ENCODE measurements around the gene SLIT3. TPM values are rescaled to one million over a fixed set of nuclear protein-coding genes. Genes with fewer than 3 reads are reported as not detected.

SLIT3 gene
- total RNA-seq, 4 donors from 2014 or later, result 41.1 to 86.6 (median 62.7) TPM

DNA sequence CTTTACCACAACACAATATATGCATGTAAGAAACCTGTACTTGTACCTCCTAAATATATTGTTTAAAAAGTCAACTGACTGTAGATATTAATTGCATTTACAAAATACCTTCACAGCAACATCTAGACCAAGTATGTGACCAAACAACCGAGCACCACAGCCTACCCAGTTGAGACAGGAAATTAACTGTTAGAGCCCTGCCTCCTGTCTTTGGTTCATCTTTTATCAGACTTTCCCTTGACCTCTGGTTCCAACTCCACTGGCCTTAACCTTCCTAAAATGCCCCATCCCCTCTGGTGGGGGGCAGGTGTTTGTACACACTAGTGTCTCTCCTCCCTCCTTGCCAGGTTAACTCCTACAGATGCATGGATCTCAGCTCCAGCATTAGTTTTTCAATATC is 566.8 kb downstream of the SLIT3 start:
- Histone ChIP-seq H3K9me3 (peaks cover 0 to 5% (median 0%) of the 10 kb centered on the region in 4 donors), H3K4me3 (no peak overlapping the region), H3K27ac (replicated peaks in 1 of 4) (no peak overlapping the region), H3K27me3 (no peaks in the 10 kb centered on the region), H3K4me1 (peaks cover 0 to 14% (median 7%) of the 10 kb centered on the region in 4 donors), H3K36me3 (no peaks in the 10 kb centered on the region)
- intact Hi-C loops (cut with DNase I), result no loop called here
- 86% methylated on average over 1 of the region's 1 CpG for WGBS
- TF ChIP-seq POLR2AphosphoS5 (IDR thresholded peaks at IDR 0.05) (no peak), EP300 (IDR thresholded peaks at IDR 0.05) (no peak), POLR2A (IDR thresholded peaks at IDR 0.05; ENCODE audit: low read depth) (no peak)
- TF ChIP-seq, protein P1, sequence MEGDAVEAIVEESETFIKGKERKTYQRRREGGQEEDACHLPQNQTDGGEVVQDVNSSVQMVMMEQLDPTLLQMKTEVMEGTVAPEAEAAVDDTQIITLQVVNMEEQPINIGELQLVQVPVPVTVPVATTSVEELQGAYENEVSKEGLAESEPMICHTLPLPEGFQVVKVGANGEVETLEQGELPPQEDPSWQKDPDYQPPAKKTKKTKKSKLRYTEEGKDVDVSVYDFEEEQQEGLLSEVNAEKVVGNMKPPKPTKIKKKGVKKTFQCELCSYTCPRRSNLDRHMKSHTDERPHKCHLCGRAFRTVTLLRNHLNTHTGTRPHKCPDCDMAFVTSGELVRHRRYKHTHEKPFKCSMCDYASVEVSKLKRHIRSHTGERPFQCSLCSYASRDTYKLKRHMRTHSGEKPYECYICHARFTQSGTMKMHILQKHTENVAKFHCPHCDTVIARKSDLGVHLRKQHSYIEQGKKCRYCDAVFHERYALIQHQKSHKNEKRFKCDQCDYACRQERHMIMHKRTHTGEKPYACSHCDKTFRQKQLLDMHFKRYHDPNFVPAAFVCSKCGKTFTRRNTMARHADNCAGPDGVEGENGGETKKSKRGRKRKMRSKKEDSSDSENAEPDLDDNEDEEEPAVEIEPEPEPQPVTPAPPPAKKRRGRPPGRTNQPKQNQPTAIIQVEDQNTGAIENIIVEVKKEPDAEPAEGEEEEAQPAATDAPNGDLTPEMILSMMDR (IDR thresholded peaks at IDR 0.05), result no peak
- no peak for DNase-seq (ENCODE audit: extremely low spot score)

DNA sequence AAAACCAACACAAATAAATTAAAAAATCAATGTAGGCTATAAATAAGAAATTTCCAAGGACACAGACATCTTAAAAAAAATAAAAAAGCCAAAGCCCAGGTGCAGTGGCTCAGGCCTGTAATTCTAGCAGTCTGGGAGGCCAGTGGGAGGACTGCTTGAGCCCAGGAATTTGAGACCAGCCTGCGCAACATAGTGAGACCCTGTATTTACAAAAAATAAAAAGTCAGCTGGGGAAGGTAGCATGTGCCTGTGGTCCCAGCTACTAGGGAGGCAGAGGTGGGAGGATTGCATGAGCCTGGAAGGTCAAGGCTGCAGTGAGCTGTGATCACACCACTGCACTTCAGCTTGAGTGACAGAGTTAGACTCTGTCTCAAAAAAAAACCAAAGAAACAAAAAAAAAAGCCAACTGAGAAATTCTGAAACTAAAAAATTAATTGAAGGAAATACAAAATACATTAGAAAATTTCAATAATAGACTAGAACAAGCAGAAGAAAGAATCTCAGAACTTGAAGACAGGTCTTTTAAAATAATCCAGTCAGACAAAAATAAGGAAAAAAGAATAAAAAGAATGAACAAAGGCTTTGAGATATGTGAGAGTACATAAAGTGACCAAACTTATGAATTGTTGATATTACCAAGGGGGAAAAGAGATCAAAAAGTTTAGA is 572.3 kb downstream of the SLIT3 start:
- no peak overlapping the region for H3K4me3 ChIP-seq
- WGBS, result 87% methylated on average over 1 of the region's 1 CpG
- H3K4me1 ChIP-seq, result no peaks in the 10 kb centered on the region
- DNase-seq (ENCODE audit: extremely low spot score), result no peak
- peaks cover 0 to 10% (median 5%) of the 10 kb centered on the region in 4 donors for H3K9me3 ChIP-seq
- intact Hi-C loops (cut with DNase I), result no loop called here
- H3K27ac ChIP-seq (replicated peaks in 1 of 4), result no peak overlapping the region
- H3K36me3 ChIP-seq, result peaks cover 0 to 6% (median 2%) of the 10 kb centered on the region in 4 donors
- no peak for TF ChIP-seq EP300 (IDR thresholded peaks at IDR 0.05)
- H3K27me3 ChIP-seq, result no peaks in the 10 kb centered on the region

DNA sequence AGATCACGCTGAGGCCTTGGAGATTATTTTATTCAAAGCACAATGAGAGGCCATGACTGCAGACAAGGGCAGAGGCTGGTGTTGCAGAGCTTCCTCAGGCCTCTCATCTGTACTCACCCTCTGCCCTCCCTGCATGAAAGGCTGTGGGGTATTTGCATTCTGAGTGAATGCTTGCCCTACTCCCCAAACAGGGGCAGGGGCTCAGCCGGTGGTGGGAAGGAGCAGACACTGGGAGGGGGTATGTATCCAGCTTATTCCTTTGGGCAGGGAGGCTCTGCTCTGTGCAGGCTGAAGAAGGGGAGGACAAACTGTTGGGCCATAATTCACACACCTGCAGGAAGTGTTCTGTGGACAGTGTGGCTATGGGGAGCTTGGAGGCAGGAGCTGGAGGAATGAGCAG is 573.4 kb downstream of the SLIT3 start:
- no peak for DNase-seq (ENCODE audit: extremely low spot score)
- TF ChIP-seq EP300 (IDR thresholded peaks at IDR 0.05) (no peak), POLR2AphosphoS5 (IDR thresholded peaks at IDR 0.05) (no peak), POLR2A (IDR thresholded peaks at IDR 0.05; ENCODE audit: low read depth) (no peak)
- TF ChIP-seq, protein P1 (IDR thresholded peaks at IDR 0.05), result no peak
- Histone ChIP-seq H3K36me3 (peaks cover 0 to 10% (median 5%) of the 10 kb centered on the region in 4 donors), H3K4me3 (no peak overlapping the region), H3K27ac (replicated peaks in 1 of 4) (no peak overlapping the region), H3K9me3 (peaks cover 0 to 10% (median 5%) of the 10 kb centered on the region in 4 donors), H3K4me1 (no peaks in the 10 kb centered on the region), H3K27me3 (no peaks in the 10 kb centered on the region)
- intact Hi-C loops (cut with DNase I), result no loop called here
- 86% methylated on average over 2 of the region's 2 CpGs for WGBS

DNA sequence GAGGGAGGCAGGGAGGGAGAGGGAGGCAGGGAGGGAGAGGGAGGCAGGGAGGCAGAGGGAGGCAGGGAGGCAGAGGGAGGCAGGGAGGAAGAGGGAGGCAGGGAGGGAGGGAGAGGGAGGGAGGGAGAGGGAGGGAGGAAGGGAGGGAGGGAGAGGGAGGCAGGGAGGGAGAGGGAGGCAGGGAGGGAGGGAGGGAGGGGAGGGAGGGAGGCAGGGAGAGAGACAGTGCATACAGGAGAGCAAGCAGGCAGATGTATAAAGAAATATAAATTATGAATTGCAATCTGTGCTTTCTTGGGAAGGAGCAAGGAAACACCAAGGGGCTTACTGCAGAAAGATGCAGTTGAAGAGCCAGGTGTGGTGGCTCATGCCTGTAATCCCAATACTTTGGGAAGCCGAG is 574.6 kb downstream of the SLIT3 start:
- WGBS, result 94% methylated on average over 1 of the region's 1 CpG
- intact Hi-C loops (cut with DNase I), result no loop called here
- Histone ChIP-seq H3K4me1 (no peaks in the 10 kb centered on the region), H3K4me3 (no peak overlapping the region), H3K27ac (replicated peaks in 1 of 4) (no peak overlapping the region), H3K36me3 (peaks cover 0 to 23% (median 14%) of the 10 kb centered on the region in 4 donors), H3K27me3 (no peaks in the 10 kb centered on the region), H3K9me3 (peaks cover 0 to 10% (median 5%) of the 10 kb centered on the region in 4 donors)
- no peak for DNase-seq (ENCODE audit: extremely low spot score)
- no peak for TF ChIP-seq POLR2AphosphoS5 (IDR thresholded peaks at IDR 0.05)
- no peak for TF ChIP-seq EP300 (IDR thresholded peaks at IDR 0.05)
- TF ChIP-seq, protein P1 (IDR thresholded peaks at IDR 0.05), result no peak
- TF ChIP-seq POLR2A (IDR thresholded peaks at IDR 0.05; ENCODE audit: low read depth), result no peak

DNA sequence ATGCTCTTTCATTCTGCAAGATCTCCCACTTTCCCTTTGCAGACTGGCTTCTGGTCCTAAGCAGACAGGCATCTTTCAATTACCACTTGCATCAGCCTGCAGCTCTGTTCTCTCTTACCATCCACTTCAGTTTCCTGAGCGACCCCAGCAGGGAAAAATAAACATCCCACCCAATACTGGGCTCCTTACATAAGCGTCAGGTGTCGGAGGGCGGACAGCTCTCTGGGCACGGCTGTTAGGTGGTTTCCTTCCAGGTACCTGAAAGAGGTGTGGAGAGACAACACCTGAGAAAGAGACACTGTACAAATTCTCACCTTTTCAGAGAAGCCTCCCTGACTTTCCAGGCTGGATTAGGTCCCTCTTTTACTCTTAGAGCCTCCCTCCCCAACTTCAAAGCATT is 576.7 kb downstream of the SLIT3 start:
- no peak for DNase-seq (ENCODE audit: extremely low spot score)

More for the DNA sequence above, 576.7 kb downstream of the SLIT3 start:
- intact Hi-C loops (cut with DNase I), result no loop called here
- TF ChIP-seq POLR2AphosphoS5 (IDR thresholded peaks at IDR 0.05), result no peak
- no peak for TF ChIP-seq POLR2A (IDR thresholded peaks at IDR 0.05; ENCODE audit: low read depth)
- TF ChIP-seq, protein P1 (IDR thresholded peaks at IDR 0.05), result no peak
- no peak for TF ChIP-seq EP300 (IDR thresholded peaks at IDR 0.05)
- Histone ChIP-seq H3K9me3 (peaks cover 0 to 6% (median 5%) of the 10 kb centered on the region in 4 donors), H3K4me3 (no peak overlapping the region), H3K27ac (replicated peaks in 1 of 4) (no peak overlapping the region), H3K27me3 (no peaks in the 10 kb centered on the region), H3K4me1 (no peaks in the 10 kb centered on the region), H3K36me3 (peaks cover 0 to 31% (median 21%) of the 10 kb centered on the region in 4 donors)
- 74% methylated on average over 5 of the region's 5 CpGs for WGBS

Measured in esophagus muscularis mucosa (tissue), 4 donors.